Neural crest cell (in vitro differentiated cells): ENCODE data around the gene ZIC5. TPM values are rescaled to one million over a fixed set of nuclear protein-coding genes. Genes with fewer than 3 reads are reported as not detected.

Source experiments
- DNase-seq: peaks from one replicate; pipeline ENCODE4 v3.0.0; 2021; ENCODE audit warnings: low read depth, mixed read lengths, low spot score
- H3K27ac Mint-ChIP-seq: one replicate; pipeline ENCODE4 v1.8.0; 2021; ENCODE audit warnings: mild to moderate bottlenecking, mixed read lengths; ENCODE audit not compliant: unreplicated experiment
- H3K27me3 Mint-ChIP-seq: 2 replicates; pipeline ENCODE4 v1.8.0; 2021; ENCODE audit warnings: low read depth, mild to moderate bottlenecking, mixed read lengths
- H3K36me3 Mint-ChIP-seq: 2 replicates; pipeline ENCODE4 v1.8.0; 2021; ENCODE audit warnings: low read depth, mild to moderate bottlenecking, mixed read lengths
- H3K4me1 Mint-ChIP-seq: 2 replicates; pipeline ENCODE4 v1.8.0; 2021; ENCODE audit warnings: mixed read lengths
- H3K4me3 Mint-ChIP-seq: one replicate; pipeline ENCODE4 v1.8.0; 2021; ENCODE audit warnings: mild to moderate bottlenecking, mixed read lengths
- H3K9me3 Mint-ChIP-seq: 2 replicates; pipeline ENCODE4 v1.8.0; 2021; ENCODE audit warnings: mixed read lengths
- CTCF ChIP-seq: fragments of 200-600 bp; sonication (generic); conservative IDR thresholded peaks from 2 replicates; pipeline ENCODE4 v1.5.0; 2021; ENCODE audit warnings: antibody characterized with exemption, mild to moderate bottlenecking
- total RNA-seq: library from RNA; stranded (reverse); gene quantifications from 2 replicates; pipeline ENCODE4 v1.2.1, GENCODE V29; 2021

The ZIC5 gene
- total RNA-seq, 1 donor from 2014 or later = 6.7 TPM

- Mint-ChIP-seq H3K9me3 (peaks cover 3% of the 10 kb centered on the region), H3K27ac (no peak overlapping the region), H3K36me3 (no peaks in the 10 kb centered on the region), H3K4me3 (no peak overlapping the region), H3K4me1 (no peaks in the 10 kb centered on the region), H3K27me3 (peaks cover 48% of the 10 kb centered on the region)
- no peak for DNase-seq
- TF ChIP-seq CTCF = no peak
Observed at GRCh38 chr13:99913167-99913566, 58.4 kb downstream of the ZIC5 start.

Other genes with a start within 250 kb of the ZIC5 start
- 48.6 and 55.3 TPM in 2 replicates for gene ZIC2, start 10.0 kb upstream of the ZIC5 start, total RNA-seq
- 36.0 and 40.6 TPM in 2 replicates for gene PCCA, start 117.3 kb upstream of the ZIC5 start, total RNA-seq